Right lobe of liver (tissue), 4 donors: ENCODE measurements around the gene ARID5B.

Source experiments
- CTCF ChIP-seq, 4 donors: fragments of 200-600 bp in 3 of 4; fragments of 450-650 bp in 1 of 4; IDR thresholded peaks; one replicate each; pipeline versions ENCODE4 v1.5.1 to v1.8.0; 2016 to 2022; ENCODE audit warnings: antibody characterized with exemption in 4 of 4, mild to moderate bottlenecking in 2 of 4
- POLR2A ChIP-seq: fragments of 450-650 bp; IDR thresholded peaks from one replicate; pipeline ENCODE4 v1.6.1; 2017; ENCODE audit warnings: antibody characterized with exemption, mild to moderate bottlenecking
- donor health status: DM: no; HTN: no; CAD: no.
- donor health status: DM: no; HTN: no; CAD: no.
- donor health status: DM: no; HTN: yes; CAD: no.

DNA sequence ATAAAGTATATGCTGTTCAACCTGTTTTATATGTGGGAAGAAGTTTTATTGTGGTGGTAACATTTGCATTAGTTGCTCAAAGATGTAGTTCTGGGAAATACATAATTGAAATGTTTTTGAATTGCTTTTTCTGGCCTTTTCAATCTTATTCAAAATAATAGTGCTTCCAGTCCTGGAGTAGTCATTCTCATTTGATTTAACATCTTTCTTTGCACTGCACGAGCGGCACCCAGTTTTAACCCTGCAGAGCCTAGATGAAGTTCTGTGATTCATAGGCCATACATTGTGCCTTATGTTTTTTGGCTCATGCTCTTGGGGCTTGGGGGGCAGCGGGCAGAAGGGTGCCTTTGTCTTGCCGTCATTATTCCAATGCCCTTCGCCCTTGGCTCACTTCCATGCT, 9.9 kb downstream of the ARID5B start:
- TF ChIP-seq CTCF (IDR thresholded peaks at IDR 0.05), result no peak
- TF ChIP-seq POLR2A, result no peak
